GM19099 (cell line): Measurements from ENCODE around the gene RTN4R.

Experiments
- POLR2A ChIP-seq: IDR thresholded peaks from 3 replicates; pipeline ENCODE4 v1.6.1; 2011; ENCODE audit warnings: low read depth; ENCODE audit not compliant: insufficient read length; ENCODE audit errors: extremely low read depth

Gene RTN4R

DNA sequence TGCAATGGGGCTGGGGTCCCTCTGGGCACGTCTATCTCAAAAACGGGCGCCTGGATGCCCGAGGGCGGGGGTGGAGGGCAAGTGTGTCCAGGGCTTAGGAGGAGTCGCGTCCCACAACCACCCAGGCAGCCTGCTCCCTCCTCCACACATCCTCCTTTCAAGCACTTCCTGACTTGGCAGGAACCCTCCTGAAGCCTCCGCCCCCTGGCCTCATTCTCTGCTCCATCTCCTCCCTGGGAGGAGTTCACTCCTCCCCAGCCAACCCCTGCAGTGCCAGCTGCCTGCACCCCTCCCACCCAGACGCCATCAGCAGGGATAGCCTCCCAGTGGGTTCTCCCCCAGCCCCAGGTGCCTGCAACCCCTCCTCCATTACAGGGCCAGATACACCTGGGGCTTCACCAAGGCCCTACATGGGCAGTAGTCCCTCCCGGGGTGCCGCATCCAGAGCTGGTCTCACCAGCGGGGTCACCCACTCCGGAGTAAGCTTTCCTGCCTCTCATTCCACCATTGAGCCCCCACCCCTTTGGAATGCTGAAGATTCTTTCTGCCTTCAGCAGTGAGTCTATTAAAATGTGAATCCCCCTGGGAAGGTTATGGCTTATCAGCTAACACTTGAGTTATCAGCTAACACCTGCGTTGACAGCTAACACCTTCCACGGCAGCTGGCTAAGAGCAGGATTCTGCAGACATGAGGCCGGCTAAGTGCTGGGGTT, 24.4 kb downstream of the RTN4R start:
- TF ChIP-seq POLR2A, result peak; percentile 28

DNA sequence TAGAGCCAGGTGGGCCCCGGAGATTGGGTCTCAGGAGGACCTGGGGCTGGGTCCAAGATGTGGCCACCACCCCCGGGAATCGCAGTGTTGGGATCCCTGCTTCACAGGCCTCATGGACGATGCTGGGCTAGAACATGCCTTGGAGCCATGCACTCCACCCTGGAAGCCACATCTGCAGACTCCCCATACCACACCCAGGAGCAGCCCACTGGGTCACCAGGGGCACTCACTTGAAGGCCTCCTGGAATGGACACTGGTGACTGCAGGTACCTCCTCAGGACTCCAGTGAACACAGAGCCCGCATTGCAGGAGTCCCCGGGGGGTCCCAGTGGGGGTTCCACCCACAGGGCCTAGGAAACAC, 25.0 kb downstream of the RTN4R start:
- no peak for TF ChIP-seq POLR2A

DNA sequence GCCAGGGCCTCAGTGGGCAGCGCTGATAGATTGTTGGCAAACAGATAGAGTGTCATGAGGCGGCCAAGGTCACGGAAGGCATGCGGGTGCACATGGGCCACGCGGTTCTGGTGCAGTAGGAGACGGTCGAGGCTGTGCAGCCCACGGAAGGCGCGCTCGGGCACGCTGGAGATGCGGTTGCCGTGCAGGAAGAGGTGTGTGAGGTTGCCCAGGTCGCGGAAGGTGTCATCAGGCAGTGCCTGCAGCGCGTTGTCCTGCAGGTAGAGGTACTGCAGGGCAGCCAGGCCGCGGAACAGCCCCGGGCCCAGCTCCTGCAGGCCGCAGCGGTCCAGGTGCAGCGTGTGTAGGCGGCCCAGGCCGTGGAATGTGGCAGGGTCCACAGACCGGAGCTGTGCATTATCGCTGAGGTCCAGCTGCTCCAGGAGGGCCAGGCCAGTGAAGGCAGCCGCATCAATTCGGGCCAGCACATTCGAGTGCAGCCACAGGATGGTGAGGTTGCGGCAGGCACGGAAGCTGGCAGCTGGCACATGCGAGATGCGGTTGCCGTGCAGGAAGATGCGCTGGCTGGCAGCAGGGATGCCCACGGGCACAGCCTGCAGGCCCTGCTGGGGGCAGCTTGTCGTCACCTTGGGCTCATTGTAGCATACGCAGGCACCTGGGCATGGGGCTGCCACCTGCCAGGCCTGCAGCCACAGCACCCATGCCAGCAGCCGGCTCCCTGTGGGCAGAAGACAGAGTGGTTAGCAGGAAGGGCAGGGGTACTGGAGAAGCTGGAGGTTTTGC, 25.5 kb downstream of the RTN4R start:
- no peak for TF ChIP-seq POLR2A

DNA sequence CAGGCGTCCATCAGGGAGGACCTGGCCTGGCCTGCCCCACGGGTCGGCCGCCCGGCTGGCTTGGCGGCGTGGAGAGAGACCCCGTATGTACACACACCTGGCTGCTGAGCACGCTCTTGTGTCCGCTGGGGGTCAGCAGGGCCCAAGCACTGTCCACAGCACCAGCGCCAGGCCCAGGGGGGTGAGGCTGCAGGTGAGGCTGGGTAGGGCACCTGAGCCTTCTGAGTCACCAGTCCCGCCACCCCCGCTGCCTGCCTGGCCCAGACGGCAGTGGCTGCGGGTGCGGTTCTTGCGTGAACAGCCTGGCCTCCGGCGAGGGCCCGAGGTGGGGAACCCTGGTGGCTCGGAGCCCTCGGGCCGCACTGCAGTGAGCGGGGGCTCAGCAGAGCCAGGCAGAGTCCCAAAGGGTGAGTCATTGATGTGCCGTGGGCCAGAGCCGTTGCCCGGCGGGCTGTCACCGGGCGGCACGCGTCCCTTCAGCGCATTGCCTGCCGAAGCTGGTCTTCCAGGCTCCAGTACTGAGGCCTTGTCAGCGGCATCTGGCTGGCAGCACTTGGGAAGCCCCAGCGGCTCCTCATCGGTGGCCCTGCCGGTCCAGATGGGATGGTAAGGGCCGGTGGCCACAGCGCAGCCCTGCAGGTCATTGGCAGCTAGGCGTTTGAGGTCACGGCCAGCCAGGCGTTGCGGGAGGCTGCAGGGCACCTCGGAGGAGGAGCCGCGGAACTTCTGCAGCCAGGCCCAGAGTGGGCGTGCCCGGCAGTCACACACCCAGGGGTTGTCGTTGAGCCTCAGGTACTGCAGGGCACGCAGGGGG, 26.3 kb downstream of the RTN4R start:
- no peak for TF ChIP-seq POLR2A

DNA sequence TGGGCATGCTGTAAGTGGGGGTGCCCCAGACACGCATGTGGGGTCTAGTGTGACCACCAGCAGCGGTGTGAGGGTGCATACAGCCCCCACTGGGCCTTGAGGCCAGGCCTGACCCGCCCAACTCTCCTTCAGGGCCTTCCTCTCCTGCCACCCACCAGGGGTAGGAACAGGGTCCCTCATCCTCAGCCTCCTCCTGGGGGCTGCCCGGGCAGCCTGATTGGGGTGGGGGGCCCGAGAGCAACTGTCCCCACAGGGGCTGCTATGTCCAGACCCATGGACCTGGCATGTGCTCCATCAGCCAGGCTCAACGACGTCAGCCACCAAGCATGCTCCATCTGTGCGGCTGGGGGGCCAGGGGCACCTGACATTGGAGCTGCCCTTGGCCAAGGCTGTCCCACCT, 27.2 kb downstream of the RTN4R start:
- TF ChIP-seq POLR2A, result no peak

DNA sequence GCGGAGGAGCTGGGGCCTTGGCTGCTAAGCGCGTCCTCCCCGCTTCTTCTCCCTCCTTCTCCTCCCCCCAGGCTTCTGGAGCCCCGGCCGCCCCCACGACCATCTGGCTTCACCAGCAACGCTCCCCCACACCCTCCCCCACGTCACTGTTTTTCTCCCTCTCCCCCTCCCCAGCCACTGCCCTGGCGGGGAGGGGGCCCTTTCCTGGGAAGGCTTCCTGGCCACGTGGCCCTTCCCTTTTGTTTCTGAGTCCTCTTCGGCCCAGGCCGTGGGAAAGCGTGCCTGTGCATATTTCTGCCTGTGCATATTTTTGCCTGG, 27.7 kb downstream of the RTN4R start:
- no peak for TF ChIP-seq POLR2A

DNA sequence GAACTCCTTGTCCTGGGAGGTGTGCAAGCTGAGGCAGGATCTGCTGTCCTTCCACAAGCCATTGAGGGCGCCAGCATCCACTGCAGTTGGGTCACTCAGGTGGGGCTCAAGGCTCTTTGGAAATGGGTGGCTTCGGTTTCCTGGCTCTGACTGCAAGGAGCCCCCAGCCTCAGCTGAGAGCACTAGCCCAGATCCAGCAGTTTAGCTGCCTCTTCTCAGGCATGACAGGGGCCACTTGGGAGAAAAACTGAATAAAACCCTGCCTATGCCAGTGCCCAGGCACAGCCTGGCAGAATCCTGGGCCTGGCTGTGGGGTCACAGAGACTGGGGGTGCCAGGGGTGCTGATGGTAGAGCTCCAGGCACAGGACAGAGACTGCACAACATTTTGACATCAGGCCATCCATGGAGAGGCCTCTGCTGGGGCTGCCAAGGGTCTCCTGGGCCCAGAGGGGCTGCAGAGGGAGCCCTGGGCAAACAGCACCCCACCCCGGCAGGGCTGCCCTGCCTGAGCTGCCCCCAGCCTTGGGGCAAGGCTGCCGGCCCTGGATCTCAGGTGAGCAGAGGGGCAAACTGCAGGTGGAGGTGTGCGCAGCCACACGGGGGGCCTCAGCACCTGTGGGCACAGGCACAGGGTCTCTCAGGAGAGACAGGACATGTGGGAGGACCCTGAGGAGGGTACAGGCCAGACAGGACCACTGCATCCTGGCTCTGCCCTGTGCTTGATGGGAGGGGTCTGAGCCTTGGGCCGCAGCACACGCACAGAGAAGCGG, 28.3 kb downstream of the RTN4R start:
- TF ChIP-seq POLR2A, result no peak

DNA sequence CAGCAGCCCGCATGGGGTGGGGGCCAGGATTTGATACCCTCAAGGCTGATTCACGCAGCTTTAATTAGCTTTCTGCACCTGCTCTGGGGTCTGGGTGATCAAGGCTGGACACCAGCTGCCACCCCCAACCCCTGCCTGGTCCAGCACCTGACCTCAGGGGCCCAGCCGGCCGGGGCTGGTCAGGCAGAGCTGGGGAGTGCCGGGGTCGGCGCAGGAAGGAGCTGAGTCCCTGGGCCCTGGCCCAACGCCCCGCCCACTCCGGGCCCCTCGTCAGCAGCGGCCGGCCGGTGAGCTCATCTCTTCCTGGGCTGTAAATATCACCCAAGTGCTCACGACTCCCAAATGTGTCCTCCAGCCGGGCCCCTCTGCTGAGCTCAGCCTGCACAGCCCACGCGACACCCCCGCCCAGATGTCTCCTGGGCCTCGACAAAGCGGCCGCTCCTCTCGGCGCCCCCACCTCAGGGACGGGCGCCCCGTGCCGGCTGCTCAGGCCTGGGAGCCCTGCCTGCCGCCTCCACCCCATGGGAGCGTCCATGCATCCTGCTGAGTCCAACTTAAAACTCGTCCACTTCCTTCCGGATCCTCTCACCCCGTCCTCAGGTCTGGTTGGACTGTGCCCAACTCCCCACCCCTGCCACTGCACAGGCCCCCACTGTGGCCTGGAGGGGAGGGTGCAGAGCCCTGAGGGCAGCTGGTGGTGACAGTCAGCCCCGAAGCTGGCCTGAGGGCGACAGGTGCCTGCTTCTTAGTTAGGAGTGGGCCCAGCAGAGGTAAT, 29.0 kb downstream of the RTN4R start:
- TF ChIP-seq POLR2A, result no peak

DNA sequence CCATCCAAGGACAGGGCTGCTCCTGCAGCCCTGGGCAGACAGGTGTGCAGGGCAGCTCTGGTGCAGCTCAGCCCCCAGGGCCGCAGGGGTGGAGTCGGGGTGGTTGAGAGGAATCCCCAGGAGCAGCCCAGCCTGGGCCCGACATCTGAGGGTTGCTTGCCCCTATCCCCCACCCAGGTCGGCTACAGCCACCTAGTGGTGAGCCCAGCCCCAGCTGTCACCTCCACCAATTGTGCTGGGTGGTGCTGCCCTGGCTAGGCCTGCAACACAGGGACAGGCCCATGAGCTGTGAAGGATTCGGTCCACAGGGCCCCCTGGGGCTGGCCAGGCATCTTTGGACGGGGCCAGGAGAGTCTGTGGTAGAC, 29.6 kb downstream of the RTN4R start:
- no peak for TF ChIP-seq POLR2A

DNA sequence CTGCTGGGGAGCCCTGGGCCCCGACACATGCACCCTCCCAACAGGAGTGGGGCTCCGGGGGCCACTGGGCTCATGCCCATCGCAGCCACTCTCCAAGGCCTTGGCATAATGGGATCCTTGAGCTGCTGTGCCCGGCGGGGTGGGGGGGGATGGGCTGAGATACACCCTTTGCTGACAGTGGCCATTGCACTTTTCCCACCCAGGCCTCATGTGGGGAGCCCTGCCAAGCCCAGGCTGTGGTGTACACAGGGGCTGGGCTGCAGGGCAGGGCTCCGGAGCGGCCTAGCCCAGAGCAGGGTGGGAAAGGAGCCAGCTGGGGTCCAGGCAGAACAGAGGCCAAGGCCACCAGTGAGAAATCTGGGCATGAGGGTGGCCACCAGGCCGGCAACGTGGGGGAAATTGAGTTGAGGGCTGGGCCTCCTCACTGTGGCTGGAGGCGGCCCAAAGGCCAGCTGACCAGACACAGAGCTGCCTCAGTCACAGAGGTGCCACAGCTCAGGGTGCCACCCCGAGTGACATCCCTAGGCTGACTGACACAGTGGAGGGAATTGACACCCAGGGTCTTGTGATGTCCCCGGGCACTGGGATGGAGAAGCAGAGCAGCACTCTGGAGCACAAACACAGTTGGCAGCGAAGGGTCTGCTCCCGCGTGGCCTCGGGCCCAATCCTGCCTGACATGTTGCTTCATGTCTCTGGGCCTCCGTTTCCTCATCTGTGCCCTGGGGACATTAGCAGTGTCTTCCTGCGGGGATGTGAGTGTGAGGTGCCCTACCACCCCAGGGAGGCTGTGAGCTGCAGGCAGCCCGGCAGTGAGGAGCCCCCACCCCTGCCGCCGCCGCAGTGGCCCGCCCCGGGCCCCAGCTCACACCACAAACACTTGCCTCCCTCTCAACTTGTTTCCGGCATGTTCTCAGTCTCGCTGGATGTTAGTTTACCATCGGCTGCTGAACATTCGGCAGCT, 30.4 kb downstream of the RTN4R start:
- no peak for TF ChIP-seq POLR2A

DNA sequence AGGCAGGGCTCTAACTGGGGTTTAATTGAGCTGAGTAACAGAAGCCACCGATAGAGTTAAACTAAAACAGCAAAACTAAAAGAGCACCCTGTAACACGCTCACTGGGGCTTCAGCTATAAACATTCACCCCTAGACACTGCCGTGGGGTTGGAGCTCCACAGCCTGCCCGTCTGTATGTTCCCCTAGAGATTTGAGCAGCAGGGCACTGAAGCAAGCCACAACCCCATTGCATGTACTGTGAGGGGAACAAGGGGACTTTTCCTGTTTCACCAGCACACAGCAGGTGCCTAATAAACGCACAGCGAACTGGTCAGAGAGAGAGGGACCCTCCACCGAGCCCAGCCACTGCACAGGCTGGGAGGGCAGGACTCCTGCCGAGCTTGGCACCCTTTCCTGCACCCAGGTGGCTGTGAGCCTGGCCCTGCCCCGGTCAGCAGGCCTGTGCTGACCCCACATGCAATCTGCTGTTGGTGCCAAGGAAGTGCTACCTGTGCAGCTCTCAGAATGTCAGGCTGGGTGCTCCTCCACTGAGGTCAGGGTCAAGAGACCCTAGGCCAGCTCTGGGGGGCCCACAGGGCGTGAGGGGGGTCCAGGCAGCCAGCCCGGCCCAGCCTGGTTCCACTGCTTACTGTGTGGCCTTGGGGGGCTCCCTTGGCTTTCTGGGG, 31.9 kb downstream of the RTN4R start:
- no peak for TF ChIP-seq POLR2A

DNA sequence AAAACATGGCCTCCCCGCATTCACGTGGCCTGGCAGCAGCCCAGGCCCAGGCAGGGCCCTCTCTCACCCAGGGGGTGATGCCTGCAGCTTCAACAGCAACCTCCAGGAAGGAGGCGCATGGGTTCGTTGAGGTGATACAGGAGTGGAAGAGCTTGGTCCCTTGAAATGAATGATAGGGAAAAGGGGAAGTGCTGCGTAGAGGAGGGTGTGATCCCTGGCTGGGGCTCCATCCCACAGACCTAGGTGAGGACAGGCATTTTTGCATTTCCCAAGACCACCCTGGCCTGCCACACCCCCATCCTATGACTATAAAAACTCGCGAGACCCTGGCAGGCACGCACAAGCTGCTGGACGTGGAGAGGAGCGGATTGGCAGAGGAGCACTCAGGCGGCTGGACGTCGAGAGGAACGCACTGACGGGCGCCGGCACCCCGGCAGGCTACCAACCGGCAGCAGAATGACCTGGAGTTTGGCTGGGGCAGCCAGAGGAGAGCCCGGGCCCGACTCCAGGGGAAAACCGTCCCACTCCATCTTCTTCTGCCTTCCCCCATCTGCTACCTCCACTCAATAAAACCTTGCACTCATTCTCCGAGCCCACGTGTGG, 32.6 kb downstream of the RTN4R start:
- TF ChIP-seq POLR2A, result no peak
